AG04449 (cell line): ENCODE results near the gene INTS1.

Source experiments
- CTCF ChIA-PET: fragments of 350-600 bp; formaldehyde crosslinking; extraction: SDS; loops from one replicate; lab custom pipeline; 2021; ENCODE audit warnings: antibody characterized with exemption; lab: Yijun Ruan, JAX
- POLR2A ChIA-PET: fragments of 400-600, 350-600 bp; formaldehyde crosslinking; extraction: SDS; loops from one replicate; lab custom pipeline; 2020; ENCODE audit warnings: antibody characterized with exemption, inconsistent platforms; lab: Yijun Ruan, JAX
- DNase-seq: peaks from one replicate; pipeline ENCODE4 v3.0.0-alpha.2; 2010; ENCODE audit warnings: low read depth, low spot score
- H3K4me3 ChIP-seq: 2 replicates; pipeline ENCODE4 v1.5.1; 2011; ENCODE audit warnings: low read depth, mild to moderate bottlenecking, control low read depth, low read length
- TF ChIP-seq, protein P1 (sequence below): IDR thresholded peaks from one replicate; pipeline ENCODE4 v1.5.1; 2011; ENCODE audit warnings: mild to moderate bottlenecking, moderate library complexity, low read length, control low read depth, inconsistent platforms; ENCODE audit not compliant: insufficient read depth; ENCODE audit errors: missing control alignments

Gene INTS1

DNA sequence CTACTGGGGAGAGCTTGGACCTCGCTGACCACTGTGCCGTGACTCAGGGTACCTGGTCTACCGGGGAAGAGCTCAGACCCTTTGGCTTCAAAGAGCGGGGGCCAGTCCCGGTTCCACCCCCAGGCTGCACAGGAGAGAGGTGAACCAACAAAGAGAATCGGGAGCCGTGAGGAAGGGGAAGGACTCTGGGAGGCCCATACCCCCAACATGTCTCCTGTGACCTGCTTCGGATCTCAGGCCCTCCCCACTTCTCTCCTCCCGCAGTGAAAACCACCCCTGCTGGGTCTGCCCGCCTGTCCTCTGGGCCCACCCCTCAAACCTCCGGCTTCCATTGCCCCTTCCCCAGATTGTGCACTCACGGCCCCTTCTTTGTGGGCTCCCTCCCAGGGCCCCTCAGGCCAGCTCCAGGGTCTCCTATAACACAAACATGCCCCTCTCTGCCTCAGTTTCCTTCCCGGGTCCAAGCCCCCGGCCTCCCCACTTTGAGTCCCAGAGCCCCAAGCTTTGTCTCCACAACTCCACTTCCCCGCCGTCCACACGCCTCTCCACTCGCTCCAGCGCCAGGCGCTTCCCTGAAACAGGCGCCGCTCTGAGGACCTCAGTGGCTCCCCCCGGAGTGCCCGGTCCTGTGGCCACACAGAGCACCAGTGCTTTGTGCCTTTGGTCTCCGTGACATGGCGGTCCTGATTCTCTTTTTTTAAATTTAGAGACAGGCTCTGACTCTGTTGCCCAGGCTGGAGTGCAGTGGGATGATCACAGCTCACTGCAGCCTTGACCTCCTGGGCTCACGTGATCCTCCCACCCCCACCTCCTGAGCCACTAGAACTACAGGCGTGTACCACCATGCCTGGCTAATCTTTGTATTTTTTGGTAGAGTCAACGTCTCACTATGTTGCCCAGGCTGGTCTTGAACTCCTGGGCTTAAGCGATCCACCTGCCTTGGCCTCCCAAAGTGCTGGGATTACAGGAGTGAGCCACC, 7.5 kb upstream of the INTS1 start:
- POLR2A ChIA-PET, result interaction anchor here (0.6 kb wide), 1 partner anchor 18 kb away, joined by 3 read pairs; no protein-coding TSS in a partner anchor
- TF ChIP-seq, protein P1, sequence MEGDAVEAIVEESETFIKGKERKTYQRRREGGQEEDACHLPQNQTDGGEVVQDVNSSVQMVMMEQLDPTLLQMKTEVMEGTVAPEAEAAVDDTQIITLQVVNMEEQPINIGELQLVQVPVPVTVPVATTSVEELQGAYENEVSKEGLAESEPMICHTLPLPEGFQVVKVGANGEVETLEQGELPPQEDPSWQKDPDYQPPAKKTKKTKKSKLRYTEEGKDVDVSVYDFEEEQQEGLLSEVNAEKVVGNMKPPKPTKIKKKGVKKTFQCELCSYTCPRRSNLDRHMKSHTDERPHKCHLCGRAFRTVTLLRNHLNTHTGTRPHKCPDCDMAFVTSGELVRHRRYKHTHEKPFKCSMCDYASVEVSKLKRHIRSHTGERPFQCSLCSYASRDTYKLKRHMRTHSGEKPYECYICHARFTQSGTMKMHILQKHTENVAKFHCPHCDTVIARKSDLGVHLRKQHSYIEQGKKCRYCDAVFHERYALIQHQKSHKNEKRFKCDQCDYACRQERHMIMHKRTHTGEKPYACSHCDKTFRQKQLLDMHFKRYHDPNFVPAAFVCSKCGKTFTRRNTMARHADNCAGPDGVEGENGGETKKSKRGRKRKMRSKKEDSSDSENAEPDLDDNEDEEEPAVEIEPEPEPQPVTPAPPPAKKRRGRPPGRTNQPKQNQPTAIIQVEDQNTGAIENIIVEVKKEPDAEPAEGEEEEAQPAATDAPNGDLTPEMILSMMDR, result no peak
- no peak overlapping the region for H3K4me3 ChIP-seq
- CTCF ChIA-PET, result no interaction called here
- no peak for DNase-seq

DNA sequence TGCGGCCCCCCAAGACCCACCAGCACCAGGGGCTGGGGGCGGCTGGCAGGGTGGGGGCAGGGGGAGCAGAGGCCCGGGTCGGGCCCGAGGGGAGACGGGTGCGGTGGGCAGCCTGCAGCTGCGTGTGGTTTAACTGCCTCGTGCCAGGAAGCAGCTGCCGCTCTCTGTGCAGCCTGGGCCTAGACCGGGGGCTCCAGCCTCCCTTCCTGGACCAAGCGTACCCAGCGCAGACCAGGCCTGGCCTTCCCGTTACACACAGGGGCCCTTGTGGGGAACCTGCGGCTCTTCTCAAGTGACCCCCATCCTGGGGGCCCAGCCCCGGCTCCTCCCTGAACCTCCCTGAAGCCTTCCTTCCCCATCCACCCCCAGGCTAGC, 6.6 kb upstream of the INTS1 start:
- no peak for DNase-seq
- TF ChIP-seq, protein P1, result no peak
- POLR2A ChIA-PET, result no interaction called here
- H3K4me3 ChIP-seq, result no peak overlapping the region
- CTCF ChIA-PET, result no interaction called here

DNA sequence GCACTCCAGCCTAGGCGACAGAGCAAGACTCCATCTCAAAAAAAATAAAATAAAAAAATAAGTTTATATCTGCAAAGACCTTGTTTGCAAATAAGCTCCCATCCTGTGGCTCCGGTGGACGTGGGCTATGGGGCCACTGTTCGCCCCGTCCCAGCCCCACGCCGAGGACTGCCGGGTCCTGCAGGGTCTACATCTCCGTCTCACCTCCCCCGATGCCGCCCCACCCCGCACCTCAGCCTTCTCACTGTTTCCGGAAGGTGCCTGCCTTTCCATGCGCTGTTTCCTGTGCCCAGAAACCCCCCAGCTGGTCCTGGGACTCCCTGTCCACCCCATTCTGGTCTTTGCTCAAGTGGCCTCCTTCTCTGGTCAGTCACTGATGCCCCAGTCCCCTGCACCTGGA, 5.0 kb upstream of the INTS1 start:
- ChIA-PET CTCF (no interaction called here), POLR2A (no interaction called here)
- H3K4me3 ChIP-seq, result no peak overlapping the region
- DNase-seq, result no peak
- TF ChIP-seq, protein P1, result no peak

DNA sequence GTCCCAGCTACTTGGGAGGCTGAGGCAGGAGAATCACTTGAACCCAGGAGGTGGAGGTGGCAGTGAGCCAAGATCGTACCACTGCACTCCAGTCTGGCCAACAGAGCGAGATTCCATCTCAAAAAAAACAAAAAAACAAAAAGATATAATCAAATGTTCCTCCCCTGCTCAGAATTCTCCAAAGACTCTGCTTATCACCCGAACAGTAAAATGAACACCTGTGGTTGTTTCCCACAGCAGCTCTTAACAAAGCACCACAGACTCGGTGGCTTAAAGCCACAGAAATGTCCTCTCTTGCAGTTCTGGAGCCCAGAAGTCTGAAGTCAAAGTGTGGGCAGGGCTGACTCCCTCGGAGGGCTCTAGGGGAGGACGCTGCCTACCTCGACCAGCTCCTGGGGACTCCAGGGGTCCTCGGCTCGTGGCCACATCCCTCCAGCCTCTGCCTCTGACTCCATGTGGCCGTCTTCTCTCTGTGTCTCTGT, 4.1 kb upstream of the INTS1 start:
- POLR2A ChIA-PET, result no interaction called here
- CTCF ChIA-PET, result interaction anchor here (0.6 kb wide), 1 partner anchor 464 kb away, joined by 3 read pairs; no protein-coding TSS in a partner anchor
- no peak overlapping the region for H3K4me3 ChIP-seq
- DNase-seq, result no peak
- TF ChIP-seq, protein P1, result no peak

DNA sequence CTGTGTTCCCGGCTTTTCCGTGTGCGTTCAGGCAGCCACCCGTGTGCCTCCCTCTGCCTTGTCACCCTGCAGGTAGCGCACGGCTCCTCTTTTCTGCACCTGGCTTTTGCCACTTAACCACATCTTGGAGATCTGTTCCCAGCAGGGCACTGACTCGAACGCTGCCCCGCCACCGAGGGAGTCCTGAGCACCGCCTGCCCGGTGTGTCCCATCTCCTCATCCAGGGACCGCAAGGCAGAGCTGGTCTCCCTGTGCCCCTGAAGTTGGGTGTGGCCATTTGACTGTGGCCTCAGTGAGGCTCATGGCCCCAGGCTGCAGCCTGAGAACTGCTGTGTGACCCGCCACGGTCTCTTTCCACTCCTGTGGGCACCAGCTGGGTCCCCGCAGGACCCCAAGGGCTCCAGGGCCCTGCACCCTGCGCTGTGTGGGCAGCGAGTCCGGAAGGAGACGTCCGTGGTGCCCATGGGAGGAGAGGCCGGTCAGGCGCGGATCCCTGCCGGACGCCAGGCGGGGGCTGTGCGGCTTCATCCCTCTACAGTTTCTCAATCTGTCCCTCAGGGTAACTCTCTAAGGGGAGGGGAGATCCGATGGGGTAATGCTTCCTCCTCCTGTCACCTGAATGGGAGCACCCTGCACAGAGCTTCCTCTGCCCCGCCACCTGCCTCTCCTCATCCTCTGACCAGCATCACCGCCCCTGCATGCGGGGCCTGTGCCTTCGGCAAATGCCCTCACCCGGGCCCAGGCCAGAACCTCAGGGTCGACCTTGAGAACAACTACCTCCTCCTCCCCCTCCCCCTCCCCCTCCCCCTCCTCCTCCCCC, 1.8 kb upstream of the INTS1 start:
- no peak for DNase-seq
- POLR2A ChIA-PET, result no interaction called here
- H3K4me3 ChIP-seq, result no peak overlapping the region
- CTCF ChIA-PET, result interaction anchor here (2.1 to 3.2 kb wide), 3 partner anchors 8 to 49 kb away, joined by 6 to 15 read pairs (median 13); no protein-coding TSS in a partner anchor
- TF ChIP-seq, protein P1, result no peak
